RWPE2 (cell line): Measurements from ENCODE around the gene CMSS1.

ENCODE experiments used
- ATAC-seq: fragments of 200-7000 bp; cut with Tn5 transposase; 3 replicates; pipeline ENCODE4 v1.9.1; 2021; ENCODE audit warnings: low read depth
- DNase-seq: peaks from one replicate; pipeline ENCODE4 v3.0.0-alpha.2; 2020; ENCODE audit warnings: low spot score
- H3K27ac ChIP-seq: fragments of 450-650 bp; 2 replicates; pipeline ENCODE4 v1.5.1; 2017; ENCODE audit warnings: mild to moderate bottlenecking; ENCODE audit not compliant: poor library complexity, severe bottlenecking
- H3K27me3 ChIP-seq: fragments of 250-450 bp; sonication (Bioruptor Pico); 2 replicates; pipeline ENCODE4 v1.5.1; 2021; ENCODE audit warnings: mild to moderate bottlenecking, moderate library complexity; ENCODE audit not compliant: insufficient read depth, poor library complexity, severe bottlenecking
- H3K36me3 ChIP-seq: fragments of 250-450 bp; sonication (Bioruptor Pico); 2 replicates; pipeline ENCODE4 v1.5.1; 2020; ENCODE audit warnings: low read depth, mild to moderate bottlenecking, moderate library complexity
- H3K4me1 ChIP-seq: fragments of 250-450 bp; sonication (Bioruptor Pico); 2 replicates; pipeline ENCODE4 v1.5.1; 2021; ENCODE audit warnings: mild to moderate bottlenecking, moderate library complexity; ENCODE audit not compliant: insufficient read depth, poor library complexity, severe bottlenecking
- H3K4me3 ChIP-seq: fragments of 250-450 bp; sonication (Bioruptor Pico); 2 replicates; pipeline ENCODE4 v1.5.1; 2021; ENCODE audit warnings: mild to moderate bottlenecking, moderate library complexity; ENCODE audit not compliant: severe bottlenecking
- H3K9me3 ChIP-seq: fragments of 250-450 bp; sonication (Bioruptor Pico); 2 replicates; pipeline ENCODE4 v1.5.1; 2021; ENCODE audit warnings: mild to moderate bottlenecking, moderate library complexity; ENCODE audit not compliant: severe bottlenecking
- TF ChIP-seq, protein P1 (sequence below): fragments of 450-650 bp; IDR thresholded peaks from one replicate; pipeline ENCODE4 v1.5.1; 2017; ENCODE audit warnings: mild to moderate bottlenecking, moderate library complexity; ENCODE audit not compliant: poor library complexity, severe bottlenecking

The CMSS1 gene

GRCh38 chr3:100075851-100076730, 258.4 kb downstream of the CMSS1 start:
- ATAC-seq, result no peak
- H3K9me3 ChIP-seq, result no peaks in the 10 kb centered on the region
- no peaks in the 10 kb centered on the region for H3K4me1 ChIP-seq
- no peak overlapping the region for H3K27ac ChIP-seq
- TF ChIP-seq, protein P1, sequence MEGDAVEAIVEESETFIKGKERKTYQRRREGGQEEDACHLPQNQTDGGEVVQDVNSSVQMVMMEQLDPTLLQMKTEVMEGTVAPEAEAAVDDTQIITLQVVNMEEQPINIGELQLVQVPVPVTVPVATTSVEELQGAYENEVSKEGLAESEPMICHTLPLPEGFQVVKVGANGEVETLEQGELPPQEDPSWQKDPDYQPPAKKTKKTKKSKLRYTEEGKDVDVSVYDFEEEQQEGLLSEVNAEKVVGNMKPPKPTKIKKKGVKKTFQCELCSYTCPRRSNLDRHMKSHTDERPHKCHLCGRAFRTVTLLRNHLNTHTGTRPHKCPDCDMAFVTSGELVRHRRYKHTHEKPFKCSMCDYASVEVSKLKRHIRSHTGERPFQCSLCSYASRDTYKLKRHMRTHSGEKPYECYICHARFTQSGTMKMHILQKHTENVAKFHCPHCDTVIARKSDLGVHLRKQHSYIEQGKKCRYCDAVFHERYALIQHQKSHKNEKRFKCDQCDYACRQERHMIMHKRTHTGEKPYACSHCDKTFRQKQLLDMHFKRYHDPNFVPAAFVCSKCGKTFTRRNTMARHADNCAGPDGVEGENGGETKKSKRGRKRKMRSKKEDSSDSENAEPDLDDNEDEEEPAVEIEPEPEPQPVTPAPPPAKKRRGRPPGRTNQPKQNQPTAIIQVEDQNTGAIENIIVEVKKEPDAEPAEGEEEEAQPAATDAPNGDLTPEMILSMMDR, result no peak
- H3K36me3 ChIP-seq, result no peaks in the 10 kb centered on the region
- H3K27me3 ChIP-seq, result no peaks in the 10 kb centered on the region
- no peak overlapping the region for H3K4me3 ChIP-seq
- DNase-seq, result no peak

DNA sequence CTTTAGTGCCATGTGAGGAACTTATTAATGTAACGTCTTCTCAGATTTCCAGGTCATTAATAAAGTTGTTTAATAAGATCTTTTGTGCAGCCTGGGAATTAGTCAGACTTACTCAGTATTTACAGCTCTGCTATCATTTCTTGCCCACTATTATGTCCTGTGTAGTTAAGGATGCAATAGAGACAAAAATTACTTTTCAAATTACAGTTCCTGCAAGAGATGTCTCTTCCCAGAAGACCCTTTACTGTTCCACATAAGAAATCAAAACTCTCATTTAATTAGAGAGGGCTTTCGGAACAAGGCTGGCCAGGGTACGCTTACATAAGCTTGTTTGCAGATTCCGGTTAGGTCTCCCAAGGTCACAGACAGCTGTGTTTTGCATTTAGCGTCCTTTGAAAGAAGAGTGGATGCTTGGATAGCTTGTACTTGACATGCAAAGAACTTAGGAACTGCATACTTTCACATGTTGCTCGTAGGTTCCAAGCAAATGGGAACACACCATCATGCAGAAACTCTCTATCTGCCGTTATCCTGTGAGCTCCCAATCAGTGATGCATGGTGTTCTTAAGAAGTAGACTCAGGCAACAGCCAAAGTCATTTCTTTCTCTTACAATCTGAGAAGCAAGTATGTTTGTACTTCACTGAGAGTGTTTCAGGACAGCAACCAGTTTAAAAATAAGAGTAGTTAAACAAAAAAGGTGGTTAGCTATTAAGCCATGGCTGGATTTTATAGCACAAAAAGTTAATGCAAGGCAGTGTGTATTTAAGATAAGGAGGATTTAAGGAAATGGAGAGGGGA, 259.3 kb downstream of the CMSS1 start:
- no peak overlapping the region for H3K4me3 ChIP-seq
- no peaks in the 10 kb centered on the region for H3K27me3 ChIP-seq
- no peaks in the 10 kb centered on the region for H3K4me1 ChIP-seq
- TF ChIP-seq, protein P1, result no peak
- no peaks in the 10 kb centered on the region for H3K9me3 ChIP-seq
- DNase-seq (no peak), ATAC-seq (no peak)
- H3K27ac ChIP-seq, result no peak overlapping the region
- no peaks in the 10 kb centered on the region for H3K36me3 ChIP-seq

GRCh38 chr3:100079328-100079727, 261.7 kb downstream of the CMSS1 start:
- H3K27ac ChIP-seq, result no peak overlapping the region
- no peak for ATAC-seq
- H3K36me3 ChIP-seq, result no peaks in the 10 kb centered on the region
- DNase-seq, result no peak
- no peak overlapping the region for H3K4me3 ChIP-seq
- H3K27me3 ChIP-seq, result no peaks in the 10 kb centered on the region
- H3K9me3 ChIP-seq, result no peaks in the 10 kb centered on the region
- H3K4me1 ChIP-seq, result no peaks in the 10 kb centered on the region
- TF ChIP-seq, protein P1, result no peak

- H3K4me3 ChIP-seq, result no peak overlapping the region
- H3K9me3 ChIP-seq, result no peaks in the 10 kb centered on the region
- H3K27me3 ChIP-seq, result no peaks in the 10 kb centered on the region
- TF ChIP-seq, protein P1, result no peak
- ATAC-seq, result no peak
- DNase-seq, result no peak
- no peaks in the 10 kb centered on the region for H3K36me3 ChIP-seq
- no peak overlapping the region for H3K27ac ChIP-seq
- no peaks in the 10 kb centered on the region for H3K4me1 ChIP-seq
These were observed 262.9 kb downstream of the CMSS1 start for GRCh38 chr3:100080573-100080972.
